HG03521 (cell line): ENCODE measurements around the gene BIN2.
"Not testable (repeated sequence)": the region's sequence is repeated elsewhere in the genome, so short reads cannot be mapped to it uniquely, and the experiment has no call there.

Experiments
- ATAC-seq: cut with Tn5 transposase; IDR thresholded peaks from one replicate; pipeline ENCODE4 v1.9.1; 2021; ENCODE audit warnings: mild to moderate bottlenecking, moderate library complexity; ENCODE audit not compliant: unreplicated experiment

BIN2 gene

GRCh38 chr12:51346581-51346980, 22.6 kb upstream of the BIN2 start, which contains the start of gene CELA1:
TSS of gene CELA1 (minus strand) at chr12:51346679. CDS start at chr12:51346638, 41 bp downstream.
- no peak for ATAC-seq

GRCh38 chr12:51345681-51346080, 21.7 kb upstream of the BIN2 start:
- ATAC-seq: no peak

GRCh38 chr12:51343201-51343600, 19.2 kb upstream of the BIN2 start:
- no peak for ATAC-seq

- ATAC-seq: no peak
These were observed 18.4 kb upstream of the BIN2 start for GRCh38 chr12:51342416-51342815.

GRCh38 chr12:51341251-51342007, 17.5 kb upstream of the BIN2 start:
- no peak for ATAC-seq

- ATAC-seq: no peak
These were observed 15.8 kb upstream of the BIN2 start for GRCh38 chr12:51339750-51340149.

GRCh38 chr12:51337336-51337735, 13.4 kb upstream of the BIN2 start:
- ATAC-seq: not testable (repeated sequence)

GRCh38 chr12:51335931-51336330, 12.0 kb upstream of the BIN2 start:
- ATAC-seq: no peak

GRCh38 chr12:51334764-51335163, 10.8 kb upstream of the BIN2 start:
- no peak for ATAC-seq

GRCh38 chr12:51333536-51333935, 9.6 kb upstream of the BIN2 start:
- ATAC-seq: no peak

GRCh38 chr12:51330186-51330585, 6.2 kb upstream of the BIN2 start:
- ATAC-seq: no peak

- ATAC-seq: no peak
These were observed 5.8 kb upstream of the BIN2 start for GRCh38 chr12:51329742-51330141.

- ATAC-seq: no peak
These were observed 4.6 kb upstream of the BIN2 start for GRCh38 chr12:51328587-51328986.

GRCh38 chr12:51326698-51327439, 2.9 kb upstream of the BIN2 start:
- ATAC-seq: no peak

- ATAC-seq: no peak
These were observed 979 bp upstream of the BIN2 start for GRCh38 chr12:51324953-51325352.

- peak; percentile 2 for ATAC-seq
These were observed 535 bp downstream of the BIN2 start for GRCh38 chr12:51323317-51323960.

GRCh38 chr12:51322452-51322851, 1.5 kb downstream of the BIN2 start:
- ATAC-seq: no peak

- ATAC-seq: no peak
These were observed 2.1 kb downstream of the BIN2 start for GRCh38 chr12:51321882-51322281.

- no peak for ATAC-seq
These were observed 3.2 kb downstream of the BIN2 start for GRCh38 chr12:51320695-51321320.

- ATAC-seq: no peak
These were observed 3.7 kb downstream of the BIN2 start for GRCh38 chr12:51320311-51320694.

GRCh38 chr12:51318846-51319599, 5.0 kb downstream of the BIN2 start:
- ATAC-seq: no peak
